Liver (tissue), 9 donors: ENCODE measurements around the gene LPAR2. TPM values are rescaled to one million over a fixed set of nuclear protein-coding genes. Genes with fewer than 3 reads are reported as not detected.

Source experiments
- DNase-seq: peaks from one replicate; pipeline ENCODE4 v3.0.0-alpha.2; 2017; ENCODE audit warnings: low spot score
- H3K27ac ChIP-seq, 2 donors: one replicate each; pipeline ENCODE4 v1.7.0; 2013; ENCODE audit warnings: inconsistent platforms in 2 of 2, low read length in 2 of 2, control low read depth in 1 of 2, low read depth in 1 of 2, mild to moderate bottlenecking in 1 of 2
- H3K27me3 ChIP-seq, 4 donors: one replicate each; pipeline versions ENCODE4 v1.6.1 to v1.7.0; 2013; ENCODE audit warnings: low read length in 3 of 4, inconsistent platforms in 1 of 4, mild to moderate bottlenecking in 1 of 4, moderate library complexity in 1 of 4; ENCODE audit not compliant: control insufficient read depth in 4 of 4, insufficient read depth in 4 of 4
- H3K36me3 ChIP-seq, 4 donors: one replicate each; pipeline versions ENCODE4 v1.6.1 to v1.7.0; 2013; ENCODE audit warnings: low read length in 3 of 4, mild to moderate bottlenecking in 3 of 4, low read depth in 1 of 4, moderate library complexity in 1 of 4; ENCODE audit not compliant: control insufficient read depth in 4 of 4, insufficient read depth in 3 of 4
- H3K4me1 ChIP-seq, 4 donors: one replicate each; pipeline versions ENCODE4 v1.6.1 to v1.7.0; 2013; ENCODE audit warnings: low read length in 3 of 4, mild to moderate bottlenecking in 3 of 4, moderate library complexity in 1 of 4; ENCODE audit not compliant: control insufficient read depth in 4 of 4, insufficient read depth in 4 of 4
- H3K4me3 ChIP-seq, 3 donors: one replicate each; pipeline versions ENCODE4 v1.6.1 to v1.7.0; 2013; ENCODE audit warnings: low read length in 3 of 3, control low read depth in 1 of 3, low read depth in 1 of 3, mild to moderate bottlenecking in 1 of 3
- H3K9ac ChIP-seq, 2 donors: one replicate each; pipeline ENCODE4 v1.7.0; 2013; ENCODE audit warnings: low read length in 2 of 2, mild to moderate bottlenecking in 2 of 2, moderate library complexity in 2 of 2, control low read depth in 1 of 2, low read depth in 1 of 2
- H3K9me3 ChIP-seq, 4 donors: one replicate each; pipeline versions ENCODE4 v1.6.1 to v1.7.0; 2013; ENCODE audit warnings: low read length in 3 of 4; ENCODE audit not compliant: control insufficient read depth in 4 of 4
- ATF3 ChIP-seq: IDR thresholded peaks from 2 replicates; pipeline ENCODE4 v1.6.1; 2016; ENCODE audit warnings: antibody characterized with exemption
- CTCF ChIP-seq: fragments of 150-350 bp; IDR thresholded peaks from 2 replicates; pipeline ENCODE4 v1.5.1; 2017; ENCODE audit warnings: improper control_type of control experiment, low read depth, low read length; ENCODE audit not compliant: missing input control
- EGR1 ChIP-seq, 2 donors: IDR thresholded peaks; 2 replicates each; pipeline ENCODE4 v1.6.1; 2016 to 2018; ENCODE audit warnings: antibody characterized with exemption in 2 of 2, low read depth in 2 of 2
- FOXA1 ChIP-seq: IDR thresholded peaks from 2 replicates; pipeline ENCODE4 v1.6.1; 2016; ENCODE audit warnings: antibody characterized with exemption
- FOXA2 ChIP-seq: IDR thresholded peaks from 2 replicates; pipeline ENCODE4 v1.6.1; 2016; ENCODE audit warnings: antibody characterized with exemption
- GABPA ChIP-seq, 2 donors: IDR thresholded peaks in 1 of 2; conservative IDR thresholded peaks in 1 of 2; 2 replicates each; pipeline ENCODE4 v1.6.1; 2016; ENCODE audit warnings: antibody characterized with exemption in 2 of 2, mild to moderate bottlenecking in 1 of 2, moderate library complexity in 1 of 2
- HNF4A ChIP-seq, 2 donors: conservative IDR thresholded peaks; 2 replicates each; pipeline ENCODE4 v1.6.1; 2016; ENCODE audit warnings: antibody characterized with exemption in 2 of 2, mild to moderate bottlenecking in 2 of 2
- HNF4G ChIP-seq: IDR thresholded peaks from 2 replicates; pipeline ENCODE4 v1.6.1; 2016; ENCODE audit warnings: antibody characterized with exemption
- JUND ChIP-seq, 2 donors: IDR thresholded peaks; 2 replicates each; pipeline ENCODE4 v1.6.1; 2016; ENCODE audit warnings: antibody characterized with exemption in 2 of 2
- MAX ChIP-seq: IDR thresholded peaks from 2 replicates; pipeline ENCODE4 v1.6.1; 2016; ENCODE audit warnings: antibody characterized with exemption
- NR2F2 ChIP-seq: IDR thresholded peaks from 2 replicates; pipeline ENCODE4 v1.6.1; 2016; ENCODE audit warnings: antibody characterized with exemption
- RAD21 ChIP-seq, 2 donors: IDR thresholded peaks; 2 replicates each; pipeline ENCODE4 v1.6.1; 2016; ENCODE audit warnings: antibody characterized with exemption in 2 of 2, mild to moderate bottlenecking in 2 of 2
- REST ChIP-seq: IDR thresholded peaks from 2 replicates; pipeline ENCODE4 v1.6.1; 2016; ENCODE audit warnings: antibody characterized with exemption, mild to moderate bottlenecking
- RXRA ChIP-seq, 2 donors: IDR thresholded peaks; 2 replicates each; pipeline ENCODE4 v1.6.1; 2017 to 2018; ENCODE audit warnings: antibody characterized with exemption in 2 of 2, mild to moderate bottlenecking in 1 of 2
- SP1 ChIP-seq: IDR thresholded peaks from 2 replicates; pipeline ENCODE4 v1.6.1; 2018; ENCODE audit warnings: antibody characterized with exemption, mild to moderate bottlenecking
- TAF1 ChIP-seq: conservative IDR thresholded peaks from 2 replicates; pipeline ENCODE4 v1.6.1; 2016; ENCODE audit warnings: antibody characterized with exemption, mild to moderate bottlenecking
- YY1 ChIP-seq: IDR thresholded peaks from 2 replicates; pipeline ENCODE4 v1.6.1; 2016; ENCODE audit warnings: antibody characterized with exemption, mild to moderate bottlenecking
- ZBTB33 ChIP-seq: IDR thresholded peaks from 2 replicates; pipeline ENCODE4 v1.6.1; 2016; ENCODE audit warnings: antibody characterized with exemption
- WGBS: extraction: QIAGEN DNeasy Blood & Tissue Kit; methylation state at CpG from one replicate; pipeline ENCODE4 v1.1.7; 2013; 5-methylcytosine and 5-hydroxymethylcytosine counted together
- polyA plus RNA-seq, 2 donors: library from polyadenylated mRNA; stranded (reverse) in 1 of 2; unstranded in 1 of 2; fragments of 200-250 nt in 1 of 2; fragments of >200 nt in 1 of 2; fragmentation: Nextera tagmentation in 1 of 2; extraction: Ambion mirVana in 1 of 2; gene quantifications; one replicate each; pipeline versions ENCODE4 v1.2.1 to v1.2.3, GENCODE V29; 2013 to 2015
- total RNA-seq, 2 donors: library from RNA; depleted of rRNA; stranded (reverse); fragments of >200 nt; gene quantifications; one replicate each; pipeline ENCODE4 v1.2.3, GENCODE V29; 2014
- donor health status: healthy.
- donor health status: healthy.
- donor health status: healthy.
- donor health status: healthy.
- donor health status: healthy.

The LPAR2 gene
- total and polyA plus RNA-seq, 4 donors, result 1.0 to 3.4 (median 1.2) TPM

GRCh38 chr19:19636573-19637185, 8.7 kb upstream of the LPAR2 start:
- H3K27me3 ChIP-seq, result no peaks in the 10 kb centered on the region
- 98% methylated on average over 9 of the region's 9 CpGs for WGBS
- DNase-seq, result no peak
- TF ChIP-seq SP1, result no peak
- no peak for TF ChIP-seq CTCF
- no peak for TF ChIP-seq GABPA (IDR thresholded peaks at IDR 0.05 in 1 of 2, conservative IDR thresholded peaks at IDR 0.05 in 1 of 2)
- no peak for TF ChIP-seq YY1
- H3K4me1 ChIP-seq, result no peaks in the 10 kb centered on the region
- H3K4me3 ChIP-seq, result no peak overlapping the region
- H3K27ac ChIP-seq, result no peak overlapping the region
- no peaks in the 10 kb centered on the region for H3K9me3 ChIP-seq
- H3K36me3 ChIP-seq, result peaks cover 3 to 11% (median 5%) of the 10 kb centered on the region in 4 donors
- no peak overlapping the region for H3K9ac ChIP-seq

GRCh38 chr19:19635313-19635702, 7.3 kb upstream of the LPAR2 start:
- Histone ChIP-seq H3K4me1 (no peaks in the 10 kb centered on the region), H3K36me3 (peaks cover 3 to 11% (median 5%) of the 10 kb centered on the region in 4 donors), H3K9ac (no peak overlapping the region), H3K27ac (no peak overlapping the region), H3K9me3 (no peaks in the 10 kb centered on the region), H3K27me3 (no peaks in the 10 kb centered on the region), H3K4me3 (no peak overlapping the region)
- WGBS, result 99% methylated on average over 14 of the region's 14 CpGs
- no peak for DNase-seq
- TF ChIP-seq JUND (IDR thresholded peaks at IDR 0.05), result no peak
- TF ChIP-seq EGR1 (IDR thresholded peaks at IDR 0.05; ENCODE audit: low read depth in 2 of 2), result no peak
- no peak for TF ChIP-seq MAX
- no peak for TF ChIP-seq FOXA2
- TF ChIP-seq RXRA (IDR thresholded peaks at IDR 0.05), result no peak
- no peak for TF ChIP-seq RAD21 (IDR thresholded peaks at IDR 0.05)
- TF ChIP-seq REST, result no peak
- no peak for TF ChIP-seq FOXA1
- no peak for TF ChIP-seq SP1
- no peak for TF ChIP-seq CTCF
- TF ChIP-seq HNF4G, result no peak
- TF ChIP-seq ATF3, result no peak
- TF ChIP-seq GABPA (IDR thresholded peaks at IDR 0.05 in 1 of 2, conservative IDR thresholded peaks at IDR 0.05 in 1 of 2), result no peak
- no peak for TF ChIP-seq HNF4A (conservative IDR thresholded peaks at IDR 0.05)
- TF ChIP-seq NR2F2, result no peak
- no peak for TF ChIP-seq YY1
- TF ChIP-seq ZBTB33, result no peak
- TF ChIP-seq TAF1, result no peak
